VCaP (cell line): ENCODE data around the gene RPUSD1.

ENCODE experiments used
- H3K27ac ChIP-seq: fragments of 450-650 bp; 2 replicates; pipeline ENCODE4 v1.5.1; 2017
- TF ChIP-seq, protein P1 (sequence below): fragments of 450-650 bp; conservative IDR thresholded peaks from 2 replicates; pipeline ENCODE4 v1.5.1; 2017; ENCODE audit warnings: mild to moderate bottlenecking, moderate library complexity

Gene RPUSD1

DNA sequence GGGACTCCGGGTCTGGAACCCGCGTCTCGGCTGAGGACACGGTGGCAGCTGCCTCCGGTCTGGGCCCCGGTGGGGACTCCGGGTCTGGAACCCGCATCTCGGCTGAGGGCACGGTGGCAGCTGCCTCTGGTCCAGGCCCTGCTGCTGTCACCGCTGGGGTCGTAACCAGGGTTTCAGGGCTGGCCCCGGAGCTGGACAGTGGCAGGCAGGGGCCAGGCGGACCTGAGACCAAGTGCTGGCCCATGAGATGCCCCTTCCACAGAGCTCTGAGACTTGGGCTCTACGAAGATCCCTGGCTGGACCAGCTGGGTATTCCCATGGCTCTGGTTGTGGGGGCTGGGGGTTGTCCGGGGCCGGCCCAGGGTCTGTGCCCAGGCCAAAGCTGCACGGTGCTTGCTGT lies 3.8 kb downstream of the RPUSD1 start:
- no peak overlapping the region for H3K27ac ChIP-seq
- TF ChIP-seq, protein P1, sequence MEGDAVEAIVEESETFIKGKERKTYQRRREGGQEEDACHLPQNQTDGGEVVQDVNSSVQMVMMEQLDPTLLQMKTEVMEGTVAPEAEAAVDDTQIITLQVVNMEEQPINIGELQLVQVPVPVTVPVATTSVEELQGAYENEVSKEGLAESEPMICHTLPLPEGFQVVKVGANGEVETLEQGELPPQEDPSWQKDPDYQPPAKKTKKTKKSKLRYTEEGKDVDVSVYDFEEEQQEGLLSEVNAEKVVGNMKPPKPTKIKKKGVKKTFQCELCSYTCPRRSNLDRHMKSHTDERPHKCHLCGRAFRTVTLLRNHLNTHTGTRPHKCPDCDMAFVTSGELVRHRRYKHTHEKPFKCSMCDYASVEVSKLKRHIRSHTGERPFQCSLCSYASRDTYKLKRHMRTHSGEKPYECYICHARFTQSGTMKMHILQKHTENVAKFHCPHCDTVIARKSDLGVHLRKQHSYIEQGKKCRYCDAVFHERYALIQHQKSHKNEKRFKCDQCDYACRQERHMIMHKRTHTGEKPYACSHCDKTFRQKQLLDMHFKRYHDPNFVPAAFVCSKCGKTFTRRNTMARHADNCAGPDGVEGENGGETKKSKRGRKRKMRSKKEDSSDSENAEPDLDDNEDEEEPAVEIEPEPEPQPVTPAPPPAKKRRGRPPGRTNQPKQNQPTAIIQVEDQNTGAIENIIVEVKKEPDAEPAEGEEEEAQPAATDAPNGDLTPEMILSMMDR = no peak

DNA sequence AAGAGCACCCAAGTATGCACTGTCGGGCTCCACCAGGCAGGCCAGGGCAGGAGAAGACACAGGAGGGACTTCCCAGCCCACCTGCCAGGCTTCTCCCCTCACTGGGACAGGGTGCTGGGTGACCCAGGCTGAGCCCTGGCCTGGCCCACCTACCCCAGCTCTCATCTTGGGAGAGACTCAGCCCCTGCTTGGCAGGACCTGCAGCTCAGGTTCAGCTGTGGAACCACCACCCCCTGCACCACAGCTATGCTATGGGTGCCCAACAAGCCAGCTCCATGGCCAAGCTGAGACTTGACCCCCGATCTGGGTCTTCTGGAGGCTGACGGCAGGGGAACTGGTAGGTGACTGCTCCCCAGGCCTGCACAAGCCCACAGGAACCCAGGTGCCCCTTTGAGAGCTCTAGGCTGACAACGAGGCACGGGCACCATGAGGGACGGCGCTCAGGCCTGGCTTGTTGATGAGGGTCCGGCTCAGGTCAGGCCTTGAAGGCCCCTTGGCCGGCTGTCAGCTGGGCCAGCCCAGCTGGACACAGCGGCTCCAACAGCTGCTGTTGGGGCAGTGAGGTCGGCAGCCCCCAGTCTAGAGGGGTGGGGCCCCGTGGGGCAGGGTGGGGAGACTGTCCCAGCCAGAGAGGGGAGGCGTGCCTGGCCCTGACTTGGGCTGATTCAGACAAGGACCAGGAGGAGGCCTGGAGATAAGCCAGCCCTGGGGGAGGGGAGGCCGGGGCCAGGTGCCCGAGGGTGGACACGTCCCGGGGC lies 4.6 kb downstream of the RPUSD1 start:
- TF ChIP-seq, protein P1 = no peak
- H3K27ac ChIP-seq = no peak overlapping the region

GRCh38 chr16:782766-783403 lies 5.3 kb downstream of the RPUSD1 start:
- no peak overlapping the region for H3K27ac ChIP-seq
- TF ChIP-seq, protein P1 = no peak

DNA sequence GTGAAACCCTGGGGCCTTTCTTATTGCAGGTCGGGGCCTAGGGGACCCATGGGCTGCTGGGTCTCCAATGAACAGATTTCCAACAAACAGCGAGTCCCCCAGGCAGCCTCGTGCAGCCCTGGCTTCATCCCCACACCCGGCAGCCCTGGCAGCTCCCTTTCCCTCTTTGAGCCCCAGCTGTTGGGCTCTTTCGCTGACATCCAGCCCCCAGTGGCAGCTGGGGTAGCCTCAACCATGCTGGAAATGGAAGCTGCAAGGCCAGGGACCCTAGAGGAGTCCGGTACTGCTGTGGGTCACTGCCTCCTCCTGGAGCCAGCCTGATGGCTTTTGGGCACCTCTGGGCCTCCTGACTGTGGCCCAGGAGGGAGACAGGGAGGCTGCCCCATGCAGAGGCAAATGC lies 5.9 kb downstream of the RPUSD1 start:
- TF ChIP-seq, protein P1 = no peak
- H3K27ac ChIP-seq = no peak overlapping the region

DNA sequence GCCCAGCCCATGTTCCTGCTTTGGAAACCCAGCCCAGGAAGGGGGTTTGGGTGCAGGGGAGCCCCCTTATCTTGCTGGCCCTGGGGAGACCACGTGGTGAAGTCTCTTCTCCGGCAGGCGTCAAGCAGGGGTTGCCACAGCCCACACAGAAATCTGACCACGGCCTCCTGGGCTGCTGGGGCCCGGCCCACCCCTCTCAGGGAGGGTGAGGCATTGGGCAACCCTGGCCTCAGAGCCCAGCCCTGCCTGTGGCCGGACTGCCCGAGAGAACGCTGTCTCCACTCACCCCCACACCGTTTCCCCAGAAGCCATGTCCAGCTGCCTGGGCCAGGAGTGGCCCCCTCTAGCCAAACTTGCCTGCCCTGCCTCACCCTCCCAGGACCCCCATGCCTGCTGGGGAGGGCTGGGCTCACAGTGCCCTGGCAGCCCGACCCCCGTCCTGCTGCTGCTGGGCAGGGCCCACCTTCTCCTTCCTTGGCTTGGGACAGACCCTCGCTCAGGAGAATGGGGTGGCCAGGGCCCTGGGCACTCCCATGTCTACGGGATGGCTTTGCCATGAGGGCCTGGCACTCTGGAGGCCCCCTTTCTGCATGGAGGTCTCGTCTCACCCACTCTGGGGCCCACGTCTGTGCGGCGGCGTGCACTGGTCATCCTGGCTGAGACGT lies 6.7 kb downstream of the RPUSD1 start:
- no peak overlapping the region for H3K27ac ChIP-seq
- TF ChIP-seq, protein P1 = no peak

GRCh38 chr16:780296-780695 lies 7.9 kb downstream of the RPUSD1 start:
- TF ChIP-seq, protein P1 = no peak
- no peak overlapping the region for H3K27ac ChIP-seq

- TF ChIP-seq, protein P1 = no peak
- H3K27ac ChIP-seq = no peak overlapping the region
Measured at GRCh38 chr16:779561-779960, 8.6 kb downstream of the RPUSD1 start.
